Measurements from ENCODE around the gene TRPV3.
"Not testable (repeated sequence)": the region's sequence is repeated elsewhere in the genome, so short reads cannot be mapped to it uniquely, and the experiment has no call there.

The TRPV3 gene

DNA sequence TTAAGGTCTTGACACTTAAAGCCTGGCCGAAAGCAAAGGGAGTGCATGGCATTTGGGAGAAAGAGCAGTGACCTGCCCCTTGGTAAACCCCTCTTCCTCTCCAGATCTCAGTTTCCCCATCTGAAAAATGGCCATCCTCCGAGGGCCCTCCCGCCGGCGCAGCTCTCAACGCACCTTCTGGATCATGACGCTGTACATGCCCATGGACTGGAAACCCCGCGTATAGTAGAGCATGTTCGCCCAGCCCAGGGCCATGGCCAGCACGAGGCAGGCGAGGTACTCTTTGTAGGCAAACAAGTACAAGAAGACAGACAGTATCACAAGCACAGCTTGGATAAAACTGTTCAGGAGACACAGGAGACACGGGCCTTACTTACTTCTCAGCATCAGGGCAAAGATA is 33.6 kb downstream of the TRPV3 start:
- no peaks in the 10 kb centered on the region for H3K27me3 ChIP-seq (ENCODE audit: insufficient read depth, low read depth, severe bottlenecking)
- H3K4me3 ChIP-seq (ENCODE audit: low read depth, low read length), result no peak overlapping the region
- no peaks in the 10 kb centered on the region for H3K9me3 ChIP-seq (ENCODE audit: severe bottlenecking)
- TF ChIP-seq, protein P1, sequence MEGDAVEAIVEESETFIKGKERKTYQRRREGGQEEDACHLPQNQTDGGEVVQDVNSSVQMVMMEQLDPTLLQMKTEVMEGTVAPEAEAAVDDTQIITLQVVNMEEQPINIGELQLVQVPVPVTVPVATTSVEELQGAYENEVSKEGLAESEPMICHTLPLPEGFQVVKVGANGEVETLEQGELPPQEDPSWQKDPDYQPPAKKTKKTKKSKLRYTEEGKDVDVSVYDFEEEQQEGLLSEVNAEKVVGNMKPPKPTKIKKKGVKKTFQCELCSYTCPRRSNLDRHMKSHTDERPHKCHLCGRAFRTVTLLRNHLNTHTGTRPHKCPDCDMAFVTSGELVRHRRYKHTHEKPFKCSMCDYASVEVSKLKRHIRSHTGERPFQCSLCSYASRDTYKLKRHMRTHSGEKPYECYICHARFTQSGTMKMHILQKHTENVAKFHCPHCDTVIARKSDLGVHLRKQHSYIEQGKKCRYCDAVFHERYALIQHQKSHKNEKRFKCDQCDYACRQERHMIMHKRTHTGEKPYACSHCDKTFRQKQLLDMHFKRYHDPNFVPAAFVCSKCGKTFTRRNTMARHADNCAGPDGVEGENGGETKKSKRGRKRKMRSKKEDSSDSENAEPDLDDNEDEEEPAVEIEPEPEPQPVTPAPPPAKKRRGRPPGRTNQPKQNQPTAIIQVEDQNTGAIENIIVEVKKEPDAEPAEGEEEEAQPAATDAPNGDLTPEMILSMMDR (IDR thresholded peaks at IDR 0.05; ENCODE audit: low read depth, low read length), result no peak
- H3K36me3 ChIP-seq, result no peaks in the 10 kb centered on the region
- no peak overlapping the region for H3K27ac ChIP-seq
- DNase-seq, result no peak

DNA sequence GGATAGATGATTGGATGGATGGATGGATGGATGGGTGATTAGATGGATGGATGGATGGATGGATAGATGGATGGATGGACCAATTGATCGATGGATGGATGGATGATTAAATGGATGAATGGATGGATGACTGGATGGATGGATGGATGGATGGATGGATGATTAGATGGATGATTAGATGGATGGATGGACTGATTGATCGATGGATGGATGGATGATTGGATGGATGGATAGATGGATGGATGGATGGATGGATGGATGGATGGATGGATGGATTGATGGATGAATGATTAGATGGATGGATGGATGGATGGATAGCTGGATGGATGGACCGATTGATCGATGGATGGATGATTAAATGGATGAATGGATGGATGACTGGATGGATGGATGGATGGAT is 38.1 kb downstream of the TRPV3 start:
- not testable (repeated sequence) for H3K9me3 ChIP-seq (ENCODE audit: severe bottlenecking); H3K4me3 ChIP-seq (ENCODE audit: low read depth, low read length); H3K27ac ChIP-seq; H3K36me3 ChIP-seq; H3K27me3 ChIP-seq (ENCODE audit: insufficient read depth, low read depth, severe bottlenecking); DNase-seq

DNA sequence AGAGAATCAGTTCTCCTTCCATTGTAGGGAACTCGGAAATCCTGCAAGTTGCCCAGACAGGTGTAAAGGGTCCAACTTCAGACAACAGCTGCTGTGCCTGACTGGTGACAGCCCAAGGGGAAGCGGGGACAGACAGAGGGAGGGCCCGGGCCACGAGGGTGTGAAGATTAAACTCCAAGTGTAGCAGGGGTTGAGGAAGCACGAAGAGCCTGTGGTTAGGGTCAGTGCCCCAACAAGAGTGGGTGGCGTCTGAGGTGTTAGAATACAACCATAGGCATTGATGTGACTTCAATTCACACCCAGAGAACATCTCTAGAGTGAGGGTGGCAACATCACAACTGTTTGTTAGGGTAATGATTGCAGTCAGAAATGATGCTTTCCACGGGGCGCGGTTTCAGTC is 42.7 kb downstream of the TRPV3 start:
- no peak for DNase-seq
- H3K27ac ChIP-seq, result no peak overlapping the region
- no peaks in the 10 kb centered on the region for H3K27me3 ChIP-seq (ENCODE audit: insufficient read depth, low read depth, severe bottlenecking)
- TF ChIP-seq, protein P1 (IDR thresholded peaks at IDR 0.05; ENCODE audit: low read depth, low read length), result no peak
- no peaks in the 10 kb centered on the region for H3K9me3 ChIP-seq (ENCODE audit: severe bottlenecking)
- no peaks in the 10 kb centered on the region for H3K36me3 ChIP-seq
- H3K4me3 ChIP-seq (ENCODE audit: low read depth, low read length), result no peak overlapping the region

DNA sequence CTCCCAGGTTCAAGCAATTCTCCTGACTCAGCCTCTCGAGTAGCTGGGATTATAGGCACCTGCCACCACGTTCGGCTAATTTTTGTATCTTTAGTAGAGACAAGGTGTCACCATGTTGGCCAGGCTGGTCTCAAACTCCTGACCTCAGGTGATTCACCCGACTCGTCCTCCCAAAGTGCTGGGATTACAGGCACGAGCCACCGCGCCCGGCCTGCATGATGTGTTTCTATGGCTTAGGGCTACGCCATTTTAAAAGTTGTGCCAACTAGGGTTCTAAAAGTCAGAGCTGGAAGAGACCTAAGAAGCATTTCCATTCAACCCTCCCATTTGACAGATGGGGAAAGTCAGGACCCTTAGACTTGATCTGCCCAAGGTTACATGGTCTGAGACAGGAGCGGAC is 43.4 kb downstream of the TRPV3 start:
- not testable (repeated sequence) for DNase-seq; H3K36me3 ChIP-seq; H3K27ac ChIP-seq; H3K9me3 ChIP-seq (ENCODE audit: severe bottlenecking); H3K4me3 ChIP-seq (ENCODE audit: low read depth, low read length); H3K27me3 ChIP-seq (ENCODE audit: insufficient read depth, low read depth, severe bottlenecking)

DNA sequence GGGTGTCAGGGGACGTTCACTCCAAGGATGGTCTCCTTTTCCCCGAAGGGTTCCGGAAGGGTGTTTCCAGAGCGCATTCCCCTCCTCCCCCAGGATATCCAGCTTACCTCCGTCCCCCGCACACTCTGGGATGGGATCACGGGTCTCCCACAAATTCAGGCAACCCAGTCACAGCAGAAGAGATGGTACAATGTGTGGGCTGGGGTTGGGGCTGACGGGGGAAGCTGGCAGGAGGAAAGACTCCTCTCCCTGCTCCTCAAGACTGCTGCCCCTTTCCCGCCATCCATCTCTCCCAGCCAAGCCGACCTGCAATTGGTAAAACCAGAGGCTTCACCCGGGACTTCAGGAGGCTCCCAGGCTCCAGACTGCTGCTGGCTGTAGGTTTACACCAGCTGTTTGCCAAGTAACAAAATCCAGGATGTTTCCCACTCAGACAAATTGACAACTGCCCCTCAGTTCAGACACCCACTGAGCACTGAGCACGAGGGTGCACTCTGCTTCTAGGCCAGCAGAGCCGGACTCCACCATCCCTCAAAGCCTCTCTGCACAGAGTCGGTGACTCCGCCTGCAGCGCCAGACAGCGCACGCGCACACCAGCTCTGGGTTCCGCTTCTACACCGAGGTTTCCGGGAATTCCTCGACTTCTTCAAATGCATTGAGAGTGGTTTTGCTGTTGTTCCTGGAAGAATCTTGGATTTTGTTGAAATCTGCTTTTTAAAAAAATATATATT is 44.1 kb downstream of the TRPV3 start:
- H3K4me3 ChIP-seq (ENCODE audit: low read depth, low read length), result no peak overlapping the region
- H3K36me3 ChIP-seq, result no peaks in the 10 kb centered on the region
- DNase-seq, result no peak
- no peaks in the 10 kb centered on the region for H3K9me3 ChIP-seq (ENCODE audit: severe bottlenecking)
- TF ChIP-seq, protein P1 (IDR thresholded peaks at IDR 0.05; ENCODE audit: low read depth, low read length), result no peak
- H3K27ac ChIP-seq, result no peak overlapping the region
- H3K27me3 ChIP-seq (ENCODE audit: insufficient read depth, low read depth, severe bottlenecking), result no peaks in the 10 kb centered on the region

DNA sequence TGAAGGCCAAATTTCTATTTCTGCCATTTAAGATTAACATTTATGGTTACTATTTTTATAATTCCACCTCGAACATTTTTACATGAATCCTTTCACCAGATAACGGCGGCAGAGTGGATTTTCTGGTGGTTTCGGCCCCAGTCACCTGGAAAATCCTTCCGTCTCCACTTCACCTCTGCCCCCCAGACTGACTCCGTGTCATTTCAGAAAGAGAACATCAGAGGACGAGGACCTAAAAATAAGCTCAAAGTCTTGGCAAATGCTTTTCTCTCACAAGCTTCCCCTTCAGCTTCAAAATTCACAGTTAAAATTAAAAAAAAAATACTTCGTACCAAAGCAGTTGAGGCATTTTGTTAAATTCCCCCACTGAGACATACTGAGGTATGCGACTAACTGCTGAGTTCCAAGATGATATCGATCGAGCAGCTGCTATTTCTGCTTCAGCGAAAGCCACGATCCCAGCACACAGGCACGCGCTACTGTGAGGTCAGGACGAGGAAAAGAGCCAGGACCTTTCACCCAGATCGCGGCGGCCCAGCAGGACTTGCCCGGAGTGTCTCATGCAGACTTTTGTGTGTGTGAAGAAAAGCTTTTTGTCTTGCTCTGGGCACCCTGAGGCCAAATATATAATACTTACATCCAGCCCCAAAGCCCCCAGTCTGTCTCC is 45.0 kb downstream of the TRPV3 start:
- TF ChIP-seq, protein P1 (IDR thresholded peaks at IDR 0.05; ENCODE audit: low read depth, low read length), result no peak
- Histone ChIP-seq H3K27me3 (ENCODE audit: insufficient read depth, low read depth, severe bottlenecking) (no peaks in the 10 kb centered on the region), H3K9me3 (ENCODE audit: severe bottlenecking) (no peaks in the 10 kb centered on the region), H3K4me3 (ENCODE audit: low read depth, low read length) (no peak overlapping the region), H3K27ac (no peak overlapping the region), H3K36me3 (no peaks in the 10 kb centered on the region)
- no peak for DNase-seq

All from WERI-Rb-1 (cell line).